Measurements from ENCODE around the gene TMCC1.

TMCC1 gene

DNA sequence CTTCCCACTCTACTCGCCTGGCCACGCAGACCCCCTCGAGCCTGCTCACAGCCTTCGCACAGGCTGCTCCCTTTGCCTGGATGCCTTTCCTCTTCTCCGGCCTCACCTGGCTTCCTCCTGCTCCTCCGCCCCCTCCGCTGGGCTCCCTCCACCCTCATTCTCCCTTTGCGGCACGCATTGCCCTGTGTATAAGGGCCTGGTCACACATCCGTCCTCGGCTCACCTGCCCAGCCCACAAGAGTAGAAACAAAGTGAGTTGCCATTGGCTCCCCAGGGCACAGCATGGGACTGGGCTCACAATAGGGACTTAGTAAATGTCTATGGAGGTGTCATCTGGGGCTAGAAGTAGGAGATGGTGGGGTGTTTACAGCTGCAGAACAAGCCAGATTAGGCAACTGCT, 291.2 kb downstream of the TMCC1 start:
- no peak for DNase-seq (ENCODE audit: low read depth)
- H3K4me3 ChIP-seq (ENCODE audit: low read depth, low read length): no peak overlapping the region
- TF ChIP-seq, protein P1, sequence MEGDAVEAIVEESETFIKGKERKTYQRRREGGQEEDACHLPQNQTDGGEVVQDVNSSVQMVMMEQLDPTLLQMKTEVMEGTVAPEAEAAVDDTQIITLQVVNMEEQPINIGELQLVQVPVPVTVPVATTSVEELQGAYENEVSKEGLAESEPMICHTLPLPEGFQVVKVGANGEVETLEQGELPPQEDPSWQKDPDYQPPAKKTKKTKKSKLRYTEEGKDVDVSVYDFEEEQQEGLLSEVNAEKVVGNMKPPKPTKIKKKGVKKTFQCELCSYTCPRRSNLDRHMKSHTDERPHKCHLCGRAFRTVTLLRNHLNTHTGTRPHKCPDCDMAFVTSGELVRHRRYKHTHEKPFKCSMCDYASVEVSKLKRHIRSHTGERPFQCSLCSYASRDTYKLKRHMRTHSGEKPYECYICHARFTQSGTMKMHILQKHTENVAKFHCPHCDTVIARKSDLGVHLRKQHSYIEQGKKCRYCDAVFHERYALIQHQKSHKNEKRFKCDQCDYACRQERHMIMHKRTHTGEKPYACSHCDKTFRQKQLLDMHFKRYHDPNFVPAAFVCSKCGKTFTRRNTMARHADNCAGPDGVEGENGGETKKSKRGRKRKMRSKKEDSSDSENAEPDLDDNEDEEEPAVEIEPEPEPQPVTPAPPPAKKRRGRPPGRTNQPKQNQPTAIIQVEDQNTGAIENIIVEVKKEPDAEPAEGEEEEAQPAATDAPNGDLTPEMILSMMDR (IDR thresholded peaks at IDR 0.05; ENCODE audit: low read depth, low read length, missing control alignments): no peak

- DNase-seq (ENCODE audit: low read depth): no peak
- TF ChIP-seq, protein P1 (IDR thresholded peaks at IDR 0.05; ENCODE audit: low read depth, low read length, missing control alignments): no peak
- H3K4me3 ChIP-seq (ENCODE audit: low read depth, low read length): no peak overlapping the region
Measured at GRCh38 chr3:129601713-129602112, 291.8 kb downstream of the TMCC1 start.

- no peak overlapping the region for H3K4me3 ChIP-seq (ENCODE audit: low read depth, low read length)
- TF ChIP-seq, protein P1 (IDR thresholded peaks at IDR 0.05; ENCODE audit: low read depth, low read length, missing control alignments): no peak
- DNase-seq (ENCODE audit: low read depth): no peak
Measured at GRCh38 chr3:129600348-129600747, 293.2 kb downstream of the TMCC1 start.

- H3K4me3 ChIP-seq (ENCODE audit: low read depth, low read length): no peak overlapping the region
- DNase-seq (ENCODE audit: low read depth): no peak
- TF ChIP-seq, protein P1 (IDR thresholded peaks at IDR 0.05; ENCODE audit: low read depth, low read length, missing control alignments): no peak
Measured at GRCh38 chr3:129599607-129600006, 293.9 kb downstream of the TMCC1 start.

- H3K4me3 ChIP-seq (ENCODE audit: low read depth, low read length): no peak overlapping the region
- TF ChIP-seq, protein P1 (IDR thresholded peaks at IDR 0.05; ENCODE audit: low read depth, low read length, missing control alignments): no peak
- no peak for DNase-seq (ENCODE audit: low read depth)
Measured at GRCh38 chr3:129599073-129599472, 294.4 kb downstream of the TMCC1 start.

DNA sequence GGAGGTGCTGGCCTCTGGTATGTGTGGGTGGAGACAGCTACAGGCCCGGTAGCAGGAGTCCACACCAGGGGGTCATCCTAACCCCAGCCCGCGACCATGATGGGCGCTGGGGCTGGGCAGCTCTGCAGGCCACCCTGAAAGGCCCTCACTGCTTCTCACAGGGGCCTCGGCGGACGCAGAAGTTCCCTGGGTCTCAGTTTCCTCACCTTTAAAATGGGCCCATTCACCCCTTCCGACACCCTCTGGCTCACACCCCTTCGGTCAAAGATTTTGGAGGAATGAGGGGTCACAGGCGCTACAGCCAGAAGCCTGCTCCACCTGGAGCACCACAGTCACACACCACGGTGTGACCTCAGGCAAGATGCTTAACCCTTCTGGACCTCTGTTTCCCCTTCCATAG, 295.0 kb downstream of the TMCC1 start:
- no peak for DNase-seq (ENCODE audit: low read depth)
- no peak overlapping the region for H3K4me3 ChIP-seq (ENCODE audit: low read depth, low read length)
- TF ChIP-seq, protein P1 (IDR thresholded peaks at IDR 0.05; ENCODE audit: low read depth, low read length, missing control alignments): no peak

- no peak for DNase-seq (ENCODE audit: low read depth)
- H3K4me3 ChIP-seq (ENCODE audit: low read depth, low read length): no peak overlapping the region
- TF ChIP-seq, protein P1 (IDR thresholded peaks at IDR 0.05; ENCODE audit: low read depth, low read length, missing control alignments): no peak
Measured at GRCh38 chr3:129598000-129598381, 295.5 kb downstream of the TMCC1 start.
